HepG2 (cell line): ENCODE measurements around the gene CHPF. TPM values are rescaled to one million over a fixed set of nuclear protein-coding genes. Genes with fewer than 3 reads are reported as not detected.

Source experiments
- KLF9 ChIP-seq: IDR thresholded peaks from 2 replicates; pipeline ENCODE4 v1.6.1; 2016; ENCODE audit warnings: low read depth
- MZF1 ChIP-seq: sonication (generic); formaldehyde crosslinking; IDR thresholded peaks from 2 replicates; pipeline ENCODE4 v1.8.1; 2023; ENCODE audit warnings: mild to moderate bottlenecking, missing genetic modification reagents, borderline replicate concordance
- SKI ChIP-seq: fragments of 450-650 bp; IDR thresholded peaks from one replicate; pipeline ENCODE4 v1.6.1; 2018; ENCODE audit warnings: mild to moderate bottlenecking; ENCODE audit not compliant: partially characterized antibody
- SP5 ChIP-seq: IDR thresholded peaks from 2 replicates; pipeline ENCODE4 v1.6.1; 2016; ENCODE audit warnings: low read depth, borderline replicate concordance
- TARDBP ChIP-seq: sonication (generic); formaldehyde crosslinking; IDR thresholded peaks from 2 replicates; pipeline ENCODE4 v1.8.0; 2022; ENCODE audit warnings: mild to moderate bottlenecking, missing genetic modification reagents
- ZNF703 ChIP-seq: sonication (generic); formaldehyde crosslinking; IDR thresholded peaks from 2 replicates; pipeline ENCODE4 v1.5.1; 2020; ENCODE audit warnings: missing genetic modification reagents, mild to moderate bottlenecking, moderate library complexity, borderline replicate concordance
- ZZZ3 ChIP-seq: sonication (generic); formaldehyde crosslinking; IDR thresholded peaks from 2 replicates; pipeline ENCODE4 v1.4.0; 2020; ENCODE audit warnings: missing genetic modification reagents, mild to moderate bottlenecking, borderline replicate concordance
- polyA plus RNA-seq, 8 experiments: library from polyadenylated mRNA; depleted of rRNA in 3 of 8; stranded (reverse) in 7 of 8; unstranded in 1 of 8; fragments of >200 nt; fragmentation: Illumina TruSeq in 4 of 8; extraction: Trizol in 4 of 8; gene quantifications; 2 replicates each; pipeline versions ENCODE4 v1.2.1 to v1.2.3, GENCODE V29; 2011 to 2016; ENCODE audit warnings: low read depth in 4 of 8, missing spikeins in 1 of 8, mixed read lengths in 1 of 8; ENCODE audit not compliant: insufficient read depth in 1 of 8
- total RNA-seq, 5 experiments: library from RNA; depleted of rRNA; stranded (reverse); fragments of >200 nt; fragmentation: Illumina TruSeq; extraction: Trizol; gene quantifications; 2 replicates each; pipeline ENCODE4 v1.2.3, GENCODE V29; 2016; ENCODE audit warnings: low read depth in 1 of 5
- TF ChIP-seq, protein P1 (sequence below): sonication (generic); formaldehyde crosslinking; IDR thresholded peaks from 2 replicates; pipeline ENCODE4 v1.5.1; 2020; ENCODE audit warnings: mild to moderate bottlenecking, missing genetic modification reagents, borderline replicate concordance
- TF ChIP-seq, protein P2 (sequence below): IDR thresholded peaks from 2 replicates; pipeline ENCODE4 v1.6.1; 2018; ENCODE audit warnings: missing genetic modification reagents, mild to moderate bottlenecking, missing compliant biosample characterization
- TF ChIP-seq, protein P3 (sequence below): sonication (generic); formaldehyde crosslinking; IDR thresholded peaks from 2 replicates; pipeline ENCODE4 v1.5.0; 2020; ENCODE audit warnings: missing genetic modification reagents
- TF ChIP-seq, protein P4 (sequence below): sonication (generic); formaldehyde crosslinking; IDR thresholded peaks from 2 replicates; pipeline ENCODE4 v1.4.0; 2020; ENCODE audit warnings: mild to moderate bottlenecking, missing genetic modification reagents

CHPF gene
- total and polyA plus RNA-seq, 2 of the 13 experiments (the other 11 are each of a cell fraction or from before 2014, with no cell fraction given), result 79.6 to 111 TPM

DNA sequence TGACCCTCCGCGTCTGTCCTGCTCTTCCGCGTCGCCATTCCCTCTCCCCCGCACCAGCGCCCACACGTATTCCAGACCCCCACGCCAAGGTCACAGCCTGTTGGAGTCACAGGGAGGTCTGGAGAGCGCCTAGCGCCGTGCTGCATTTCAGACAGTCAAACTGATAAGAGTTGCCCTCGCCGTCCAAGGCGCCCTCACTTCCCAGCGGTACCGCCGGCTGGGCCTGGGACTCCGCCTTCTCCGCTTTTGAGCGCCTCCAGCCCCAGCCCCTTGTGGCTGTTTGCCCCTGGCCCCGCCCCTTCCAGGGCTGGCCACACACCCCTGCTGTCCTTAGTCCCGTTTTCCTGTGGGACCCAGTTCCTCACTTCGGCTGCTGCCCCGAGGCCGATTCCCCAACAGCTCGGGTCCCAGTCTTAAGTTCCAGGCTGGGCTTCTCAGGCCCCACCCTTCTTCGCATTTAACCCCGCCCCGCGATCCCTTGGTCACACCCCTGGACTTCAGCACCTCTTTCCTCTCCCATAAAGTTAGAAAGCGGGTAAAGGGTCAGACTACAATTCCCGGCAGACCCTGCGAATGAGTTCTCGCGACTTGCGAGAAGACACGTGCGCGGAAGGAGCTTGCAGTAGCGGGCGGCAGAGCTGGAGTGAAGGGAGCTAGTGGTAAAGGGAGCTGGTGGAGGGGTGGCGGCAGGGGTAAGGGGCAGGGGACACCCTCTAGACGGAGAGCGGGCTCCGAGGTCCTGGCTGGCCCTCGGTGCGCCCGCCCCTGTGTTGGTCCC lies 45.1 kb downstream of the CHPF start, which contains the start of gene GMPPA (continued):
- TF ChIP-seq, protein P1, sequence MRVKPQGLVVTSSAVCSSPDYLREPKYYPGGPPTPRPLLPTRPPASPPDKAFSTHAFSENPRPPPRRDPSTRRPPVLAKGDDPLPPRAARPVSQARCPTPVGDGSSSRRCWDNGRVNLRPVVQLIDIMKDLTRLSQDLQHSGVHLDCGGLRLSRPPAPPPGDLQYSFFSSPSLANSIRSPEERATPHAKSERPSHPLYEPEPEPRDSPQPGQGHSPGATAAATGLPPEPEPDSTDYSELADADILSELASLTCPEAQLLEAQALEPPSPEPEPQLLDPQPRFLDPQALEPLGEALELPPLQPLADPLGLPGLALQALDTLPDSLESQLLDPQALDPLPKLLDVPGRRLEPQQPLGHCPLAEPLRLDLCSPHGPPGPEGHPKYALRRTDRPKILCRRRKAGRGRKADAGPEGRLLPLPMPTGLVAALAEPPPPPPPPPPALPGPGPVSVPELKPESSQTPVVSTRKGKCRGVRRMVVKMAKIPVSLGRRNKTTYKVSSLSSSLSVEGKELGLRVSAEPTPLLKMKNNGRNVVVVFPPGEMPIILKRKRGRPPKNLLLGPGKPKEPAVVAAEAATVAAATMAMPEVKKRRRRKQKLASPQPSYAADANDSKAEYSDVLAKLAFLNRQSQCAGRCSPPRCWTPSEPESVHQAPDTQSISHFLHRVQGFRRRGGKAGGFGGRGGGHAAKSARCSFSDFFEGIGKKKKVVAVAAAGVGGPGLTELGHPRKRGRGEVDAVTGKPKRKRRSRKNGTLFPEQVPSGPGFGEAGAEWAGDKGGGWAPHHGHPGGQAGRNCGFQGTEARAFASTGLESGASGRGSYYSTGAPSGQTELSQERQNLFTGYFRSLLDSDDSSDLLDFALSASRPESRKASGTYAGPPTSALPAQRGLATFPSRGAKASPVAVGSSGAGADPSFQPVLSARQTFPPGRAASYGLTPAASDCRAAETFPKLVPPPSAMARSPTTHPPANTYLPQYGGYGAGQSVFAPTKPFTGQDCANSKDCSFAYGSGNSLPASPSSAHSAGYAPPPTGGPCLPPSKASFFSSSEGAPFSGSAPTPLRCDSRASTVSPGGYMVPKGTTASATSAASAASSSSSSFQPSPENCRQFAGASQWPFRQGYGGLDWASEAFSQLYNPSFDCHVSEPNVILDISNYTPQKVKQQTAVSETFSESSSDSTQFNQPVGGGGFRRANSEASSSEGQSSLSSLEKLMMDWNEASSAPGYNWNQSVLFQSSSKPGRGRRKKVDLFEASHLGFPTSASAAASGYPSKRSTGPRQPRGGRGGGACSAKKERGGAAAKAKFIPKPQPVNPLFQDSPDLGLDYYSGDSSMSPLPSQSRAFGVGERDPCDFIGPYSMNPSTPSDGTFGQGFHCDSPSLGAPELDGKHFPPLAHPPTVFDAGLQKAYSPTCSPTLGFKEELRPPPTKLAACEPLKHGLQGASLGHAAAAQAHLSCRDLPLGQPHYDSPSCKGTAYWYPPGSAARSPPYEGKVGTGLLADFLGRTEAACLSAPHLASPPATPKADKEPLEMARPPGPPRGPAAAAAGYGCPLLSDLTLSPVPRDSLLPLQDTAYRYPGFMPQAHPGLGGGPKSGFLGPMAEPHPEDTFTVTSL (CRISPR knock-in tag), result no peak; the same call in 1 of the 2 replicates
- TF ChIP-seq TARDBP (CRISPR knock-in tag), result peak; percentile 77; the same call in 1 of the 2 replicates
- TF ChIP-seq MZF1 (CRISPR knock-in tag), result peak; percentile 91; the same call in 1 of the 2 replicates
- TF ChIP-seq SP5 (CRISPR knock-in tag), result peak; percentile 44; the same call in 1 of the 2 replicates
- 0 out of 2 replicates have a peak, but pooled peaks have one; percentile 25 for TF ChIP-seq ZZZ3
- peak; percentile 85; the same call in 1 of the 2 replicates for TF ChIP-seq ZNF703 (CRISPR knock-in tag)
- TF ChIP-seq, protein P2, sequence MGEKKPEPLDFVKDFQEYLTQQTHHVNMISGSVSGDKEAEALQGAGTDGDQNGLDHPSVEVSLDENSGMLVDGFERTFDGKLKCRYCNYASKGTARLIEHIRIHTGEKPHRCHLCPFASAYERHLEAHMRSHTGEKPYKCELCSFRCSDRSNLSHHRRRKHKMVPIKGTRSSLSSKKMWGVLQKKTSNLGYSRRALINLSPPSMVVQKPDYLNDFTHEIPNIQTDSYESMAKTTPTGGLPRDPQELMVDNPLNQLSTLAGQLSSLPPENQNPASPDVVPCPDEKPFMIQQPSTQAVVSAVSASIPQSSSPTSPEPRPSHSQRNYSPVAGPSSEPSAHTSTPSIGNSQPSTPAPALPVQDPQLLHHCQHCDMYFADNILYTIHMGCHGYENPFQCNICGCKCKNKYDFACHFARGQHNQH (CRISPR knock-in tag), result peak; percentile 42; the same call in 1 of the 2 replicates
- no peak for TF ChIP-seq KLF9 (CRISPR knock-in tag)
- TF ChIP-seq, protein P3, sequence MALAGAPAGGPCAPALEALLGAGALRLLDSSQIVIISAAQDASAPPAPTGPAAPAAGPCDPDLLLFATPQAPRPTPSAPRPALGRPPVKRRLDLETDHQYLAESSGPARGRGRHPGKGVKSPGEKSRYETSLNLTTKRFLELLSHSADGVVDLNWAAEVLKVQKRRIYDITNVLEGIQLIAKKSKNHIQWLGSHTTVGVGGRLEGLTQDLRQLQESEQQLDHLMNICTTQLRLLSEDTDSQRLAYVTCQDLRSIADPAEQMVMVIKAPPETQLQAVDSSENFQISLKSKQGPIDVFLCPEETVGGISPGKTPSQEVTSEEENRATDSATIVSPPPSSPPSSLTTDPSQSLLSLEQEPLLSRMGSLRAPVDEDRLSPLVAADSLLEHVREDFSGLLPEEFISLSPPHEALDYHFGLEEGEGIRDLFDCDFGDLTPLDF (CRISPR knock-in tag), result peak; percentile 42; the same call in 1 of the 2 replicates
- TF ChIP-seq, protein P4, sequence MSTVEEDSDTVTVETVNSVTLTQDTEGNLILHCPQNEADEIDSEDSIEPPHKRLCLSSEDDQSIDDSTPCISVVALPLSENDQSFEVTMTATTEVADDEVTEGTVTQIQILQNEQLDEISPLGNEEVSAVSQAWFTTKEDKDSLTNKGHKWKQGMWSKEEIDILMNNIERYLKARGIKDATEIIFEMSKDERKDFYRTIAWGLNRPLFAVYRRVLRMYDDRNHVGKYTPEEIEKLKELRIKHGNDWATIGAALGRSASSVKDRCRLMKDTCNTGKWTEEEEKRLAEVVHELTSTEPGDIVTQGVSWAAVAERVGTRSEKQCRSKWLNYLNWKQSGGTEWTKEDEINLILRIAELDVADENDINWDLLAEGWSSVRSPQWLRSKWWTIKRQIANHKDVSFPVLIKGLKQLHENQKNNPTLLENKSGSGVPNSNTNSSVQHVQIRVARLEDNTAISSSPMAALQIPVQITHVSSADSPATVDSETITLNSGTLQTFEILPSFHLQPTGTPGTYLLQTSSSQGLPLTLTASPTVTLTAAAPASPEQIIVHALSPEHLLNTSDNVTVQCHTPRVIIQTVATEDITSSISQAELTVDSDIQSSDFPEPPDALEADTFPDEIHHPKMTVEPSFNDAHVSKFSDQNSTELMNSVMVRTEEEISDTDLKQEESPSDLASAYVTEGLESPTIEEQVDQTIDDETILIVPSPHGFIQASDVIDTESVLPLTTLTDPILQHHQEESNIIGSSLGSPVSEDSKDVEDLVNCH (CRISPR knock-in tag), result no peak
- TF ChIP-seq SKI, result no peak
